ENCODE measurements around the gene RBM39.

Gene RBM39

GRCh38 chr20:35738410-35739179 is 3.5 kb downstream of the RBM39 start:
- Histone ChIP-seq H3K9me3 (replicated peaks; ENCODE audit: insufficient read depth, low read length) (no peaks in the 10 kb centered on the region), H3F3A (ENCODE audit: insufficient read depth, low read length) (peaks cover 25% of the 10 kb centered on the region), H3K4me3 (ENCODE audit: low read length) (0 out of 2 replicates have a peak overlapping the region, but pooled peaks have one; percentile 1), H3K79me2 (ENCODE audit: low read length) (peaks cover 92% of the 10 kb centered on the region), H3K4me2 (ENCODE audit: low read depth, low read length) (peak overlapping the region; percentile 14), H3K9ac (ENCODE audit: low read length) (no peak overlapping the region), H3K4me1 (ENCODE audit: low read length) (peaks cover 13% of the 10 kb centered on the region), H3K27ac (ENCODE audit: low read length) (no peak overlapping the region), H2AFZ (ENCODE audit: low read length) (no peak overlapping the region), H4K20me1 (ENCODE audit: insufficient read depth, low read length) (peaks cover 63% of the 10 kb centered on the region), H3K9me2 (replicated peaks; ENCODE audit: insufficient read depth, low read length) (no peaks in the 10 kb centered on the region), H3K36me3 (replicated peaks; ENCODE audit: insufficient read depth, low read length) (peaks cover 34% of the 10 kb centered on the region), H3K27me3 (replicated peaks; ENCODE audit: insufficient read depth, low read length) (no peaks in the 10 kb centered on the region)
- no peak for DNase-seq
- TF ChIP-seq, protein P1, sequence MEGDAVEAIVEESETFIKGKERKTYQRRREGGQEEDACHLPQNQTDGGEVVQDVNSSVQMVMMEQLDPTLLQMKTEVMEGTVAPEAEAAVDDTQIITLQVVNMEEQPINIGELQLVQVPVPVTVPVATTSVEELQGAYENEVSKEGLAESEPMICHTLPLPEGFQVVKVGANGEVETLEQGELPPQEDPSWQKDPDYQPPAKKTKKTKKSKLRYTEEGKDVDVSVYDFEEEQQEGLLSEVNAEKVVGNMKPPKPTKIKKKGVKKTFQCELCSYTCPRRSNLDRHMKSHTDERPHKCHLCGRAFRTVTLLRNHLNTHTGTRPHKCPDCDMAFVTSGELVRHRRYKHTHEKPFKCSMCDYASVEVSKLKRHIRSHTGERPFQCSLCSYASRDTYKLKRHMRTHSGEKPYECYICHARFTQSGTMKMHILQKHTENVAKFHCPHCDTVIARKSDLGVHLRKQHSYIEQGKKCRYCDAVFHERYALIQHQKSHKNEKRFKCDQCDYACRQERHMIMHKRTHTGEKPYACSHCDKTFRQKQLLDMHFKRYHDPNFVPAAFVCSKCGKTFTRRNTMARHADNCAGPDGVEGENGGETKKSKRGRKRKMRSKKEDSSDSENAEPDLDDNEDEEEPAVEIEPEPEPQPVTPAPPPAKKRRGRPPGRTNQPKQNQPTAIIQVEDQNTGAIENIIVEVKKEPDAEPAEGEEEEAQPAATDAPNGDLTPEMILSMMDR (IDR thresholded peaks at IDR 0.05; ENCODE audit: low read length) = no peak
- TF ChIP-seq EZH2phosphoT487 (IDR thresholded peaks at IDR 0.05; ENCODE audit: low read length) (no peak), EZH2 (optimal IDR thresholded peaks at IDR 0.05; ENCODE audit: low read depth, low read length) (no peak)

- H3F3A ChIP-seq (ENCODE audit: insufficient read depth, low read length) = peaks cover 18% of the 10 kb centered on the region
- no peak overlapping the region for H3K9ac ChIP-seq (ENCODE audit: low read length)
- peaks cover 96% of the 10 kb centered on the region for H3K79me2 ChIP-seq (ENCODE audit: low read length)
- peaks cover 70% of the 10 kb centered on the region for H4K20me1 ChIP-seq (ENCODE audit: insufficient read depth, low read length)
- H3K9me2 ChIP-seq (replicated peaks; ENCODE audit: insufficient read depth, low read length) = no peaks in the 10 kb centered on the region
- TF ChIP-seq, protein P1 (IDR thresholded peaks at IDR 0.05; ENCODE audit: low read length) = no peak
- peaks cover 37% of the 10 kb centered on the region for H3K36me3 ChIP-seq (replicated peaks; ENCODE audit: insufficient read depth, low read length)
- no peak overlapping the region for H3K4me2 ChIP-seq (ENCODE audit: low read depth, low read length)
- DNase-seq = no peak
- H3K4me3 ChIP-seq (ENCODE audit: low read length) = no peak overlapping the region
- H3K27me3 ChIP-seq (replicated peaks; ENCODE audit: insufficient read depth, low read length) = no peaks in the 10 kb centered on the region
- H3K4me1 ChIP-seq (ENCODE audit: low read length) = peaks cover 13% of the 10 kb centered on the region
- H2AFZ ChIP-seq (ENCODE audit: low read length) = no peak overlapping the region
- H3K9me3 ChIP-seq (replicated peaks; ENCODE audit: insufficient read depth, low read length) = no peaks in the 10 kb centered on the region
- no peak overlapping the region for H3K27ac ChIP-seq (ENCODE audit: low read length)
Observed at GRCh38 chr20:35737865-35738333, 4.2 kb downstream of the RBM39 start.

- H2AFZ ChIP-seq (ENCODE audit: low read length) = no peak overlapping the region
- H3K4me3 ChIP-seq (ENCODE audit: low read length) = no peak overlapping the region
- no peaks in the 10 kb centered on the region for H3K9me3 ChIP-seq (replicated peaks; ENCODE audit: insufficient read depth, low read length)
- H3K9ac ChIP-seq (ENCODE audit: low read length) = no peak overlapping the region
- H3K79me2 ChIP-seq (ENCODE audit: low read length) = peaks cover 100% of the 10 kb centered on the region
- no peak for DNase-seq
- peak overlapping the region; percentile 32 for H3K4me2 ChIP-seq (ENCODE audit: low read depth, low read length)
- peaks cover 13% of the 10 kb centered on the region for H3K4me1 ChIP-seq (ENCODE audit: low read length)
- no peaks in the 10 kb centered on the region for H3K9me2 ChIP-seq (replicated peaks; ENCODE audit: insufficient read depth, low read length)
- peaks cover 17% of the 10 kb centered on the region for H3F3A ChIP-seq (ENCODE audit: insufficient read depth, low read length)
- TF ChIP-seq EZH2phosphoT487 (IDR thresholded peaks at IDR 0.05; ENCODE audit: low read length) (no peak), EZH2 (optimal IDR thresholded peaks at IDR 0.05; ENCODE audit: low read depth, low read length) (no peak)
- TF ChIP-seq, protein P1 (IDR thresholded peaks at IDR 0.05; ENCODE audit: low read length) = no peak
- H3K27me3 ChIP-seq (replicated peaks; ENCODE audit: insufficient read depth, low read length) = no peaks in the 10 kb centered on the region
- peaks cover 86% of the 10 kb centered on the region for H4K20me1 ChIP-seq (ENCODE audit: insufficient read depth, low read length)
- H3K27ac ChIP-seq (ENCODE audit: low read length) = no peak overlapping the region
- peaks cover 53% of the 10 kb centered on the region for H3K36me3 ChIP-seq (replicated peaks; ENCODE audit: insufficient read depth, low read length)
Observed at GRCh38 chr20:35735826-35736470, 6.1 kb downstream of the RBM39 start.
